HEK293 (cell line): ENCODE measurements around the gene MED6.
A peak's percentile ranks its signal among the peaks of the same experiment; 100 is the strongest.

ENCODE experiments used
- CTCF ChIA-PET: fragments of 350-600 bp; formaldehyde crosslinking; extraction: SDS; loops from one replicate; lab custom pipeline; 2021; ENCODE audit warnings: antibody characterized with exemption; lab: Yijun Ruan, JAX
- POLR2A ChIA-PET: fragments of 300-600 bp; formaldehyde crosslinking; extraction: SDS; loops from one replicate; lab custom pipeline; 2020; ENCODE audit warnings: antibody characterized with exemption, inconsistent platforms; lab: Yijun Ruan, JAX
- H3K27ac ChIP-seq: fragments of 200-500 bp; sonication (Bioruptor generic); 2 replicates; pipeline ENCODE4 v1.5.1; 2014; ENCODE audit warnings: low read depth, low read length, control low read depth, inconsistent platforms; ENCODE audit errors: extremely low read depth
- H3K36me3 ChIP-seq, 2 experiments: fragments of 200-500 bp in 1 of 2; sonication (Bioruptor generic) in 1 of 2; 1 replicate in 1 of 2; 2 replicates in 1 of 2; pipeline ENCODE4 v1.5.1; 2014 to 2017; ENCODE audit warnings: inconsistent platforms in 2 of 2, low read length in 2 of 2; ENCODE audit not compliant: control insufficient read depth in 2 of 2, insufficient read depth in 1 of 2
- H3K4me1 ChIP-seq: fragments of 200-500 bp; sonication (Bioruptor generic); 2 replicates; pipeline ENCODE4 v1.5.1; 2014; ENCODE audit warnings: mild to moderate bottlenecking, low read length, inconsistent platforms; ENCODE audit not compliant: control insufficient read depth, insufficient read depth
- H3K4me3 ChIP-seq: 2 replicates; pipeline ENCODE4 v1.5.1; 2011; ENCODE audit warnings: low read depth, mild to moderate bottlenecking, control low read depth, low read length, moderate library complexity
- H3K9me3 ChIP-seq: fragments of 200-500 bp; sonication (Bioruptor generic); 2 replicates; pipeline ENCODE4 v1.5.1; 2014; ENCODE audit warnings: low read depth, low read length, inconsistent platforms; ENCODE audit not compliant: control insufficient read depth, insufficient read depth
- GLIS2 ChIP-seq: fragments of 450-650 bp; formaldehyde crosslinking; IDR thresholded peaks from 2 replicates; pipeline ENCODE4 v1.5.1; 2016; ENCODE audit warnings: missing biosample characterization, missing genetic modification characterization
- HOXD13 ChIP-seq: sonication (generic); formaldehyde crosslinking; IDR thresholded peaks from 2 replicates; pipeline ENCODE4 v1.8.0; 2022; ENCODE audit warnings: missing genetic modification reagents, borderline replicate concordance
- MEIS1 ChIP-seq: sonication (generic); formaldehyde crosslinking; IDR thresholded peaks from 2 replicates; pipeline ENCODE4 v1.8.1; 2022; ENCODE audit warnings: missing genetic modification reagents, mild to moderate bottlenecking, borderline replicate concordance
- OVOL3 ChIP-seq: fragments of 450-650 bp; formaldehyde crosslinking; IDR thresholded peaks from 2 replicates; pipeline ENCODE4 v1.5.1; 2016; ENCODE audit warnings: missing biosample characterization, missing genetic modification characterization
- SCRT1 ChIP-seq: fragments of 450-650 bp; formaldehyde crosslinking; IDR thresholded peaks from 2 replicates; pipeline ENCODE4 v1.5.1; 2016; ENCODE audit warnings: missing biosample characterization, missing genetic modification characterization, borderline replicate concordance
- WT1 ChIP-seq: fragments of 450-650 bp; formaldehyde crosslinking; IDR thresholded peaks from 2 replicates; pipeline ENCODE4 v1.5.1; 2016; ENCODE audit warnings: missing biosample characterization, missing genetic modification characterization
- ZBTB21 ChIP-seq: fragments of 450-650 bp; formaldehyde crosslinking; IDR thresholded peaks from 2 replicates; pipeline ENCODE4 v1.5.1; 2017; ENCODE audit warnings: missing biosample characterization, missing genetic modification characterization
- ZBTB7A ChIP-seq: fragments of 450-650 bp; formaldehyde crosslinking; IDR thresholded peaks from 2 replicates; pipeline ENCODE4 v1.5.1; 2016; ENCODE audit warnings: low read depth, missing biosample characterization, missing genetic modification characterization
- ZNF132 ChIP-seq: fragments of 450-650 bp; formaldehyde crosslinking; IDR thresholded peaks from 2 replicates; pipeline ENCODE4 v1.5.1; 2017; ENCODE audit warnings: missing biosample characterization, missing genetic modification characterization, borderline replicate concordance
- ZNF140 ChIP-seq: fragments of 450-650 bp; formaldehyde crosslinking; IDR thresholded peaks from 2 replicates; pipeline ENCODE4 v1.5.1; 2016; ENCODE audit warnings: missing biosample characterization, missing genetic modification characterization
- ZNF2 ChIP-seq: fragments of 450-650 bp; formaldehyde crosslinking; IDR thresholded peaks from 2 replicates; pipeline ENCODE4 v1.5.1; 2016; ENCODE audit warnings: missing biosample characterization, missing genetic modification characterization
- ZNF202 ChIP-seq: fragments of 450-650 bp; formaldehyde crosslinking; IDR thresholded peaks from 2 replicates; pipeline ENCODE4 v1.5.1; 2016; ENCODE audit warnings: missing biosample characterization, missing genetic modification characterization, borderline replicate concordance
- ZNF223 ChIP-seq: fragments of 450-650 bp; formaldehyde crosslinking; IDR thresholded peaks from 2 replicates; pipeline ENCODE4 v1.5.1; 2016; ENCODE audit warnings: missing biosample characterization, missing genetic modification characterization
- ZNF366 ChIP-seq: fragments of 450-650 bp; formaldehyde crosslinking; conservative IDR thresholded peaks from 2 replicates; pipeline ENCODE4 v1.5.1; 2016; ENCODE audit warnings: missing biosample characterization, missing genetic modification characterization
- ZNF529 ChIP-seq: fragments of 450-650 bp; formaldehyde crosslinking; IDR thresholded peaks from 2 replicates; pipeline ENCODE4 v1.5.1; 2017; ENCODE audit warnings: missing genetic modification characterization, missing biosample characterization; ENCODE audit not compliant: insufficient replicate concordance
- ZNF571 ChIP-seq: fragments of 450-650 bp; formaldehyde crosslinking; IDR thresholded peaks from 2 replicates; pipeline ENCODE4 v1.5.0; 2017; ENCODE audit warnings: missing biosample characterization, missing genetic modification characterization
- ZNF580 ChIP-seq: fragments of 450-650 bp; formaldehyde crosslinking; IDR thresholded peaks from 2 replicates; pipeline ENCODE4 v1.5.1; 2016; ENCODE audit warnings: missing biosample characterization, missing genetic modification characterization
- ZNF610 ChIP-seq: fragments of 450-650 bp; formaldehyde crosslinking; IDR thresholded peaks from 2 replicates; pipeline ENCODE4 v1.5.1; 2016; ENCODE audit warnings: missing biosample characterization, missing genetic modification characterization, borderline replicate concordance
- ZNF677 ChIP-seq: fragments of 450-650 bp; IDR thresholded peaks from 2 replicates; pipeline ENCODE4 v1.5.0; 2018; ENCODE audit warnings: missing biosample characterization, mild to moderate bottlenecking, missing genetic modification characterization, moderate library complexity
- ZNF707 ChIP-seq: fragments of 450-650 bp; formaldehyde crosslinking; IDR thresholded peaks from 2 replicates; pipeline ENCODE4 v1.5.1; 2016; ENCODE audit warnings: missing biosample characterization, missing genetic modification characterization
- ZXDB ChIP-seq: fragments of 450-650 bp; formaldehyde crosslinking; IDR thresholded peaks from 2 replicates; pipeline ENCODE4 v1.5.1; 2016; ENCODE audit warnings: missing biosample characterization, missing genetic modification characterization
- TF ChIP-seq, protein P1 (sequence below): fragments of 450-650 bp; formaldehyde crosslinking; IDR thresholded peaks from 2 replicates; pipeline ENCODE4 v1.5.1; 2017; ENCODE audit warnings: missing biosample characterization, missing genetic modification characterization
- TF ChIP-seq, protein P2 (sequence below): fragments of 450-650 bp; formaldehyde crosslinking; IDR thresholded peaks from 2 replicates; pipeline ENCODE4 v1.5.1; 2016; ENCODE audit warnings: missing biosample characterization, missing genetic modification characterization, borderline replicate concordance

Gene MED6

DNA sequence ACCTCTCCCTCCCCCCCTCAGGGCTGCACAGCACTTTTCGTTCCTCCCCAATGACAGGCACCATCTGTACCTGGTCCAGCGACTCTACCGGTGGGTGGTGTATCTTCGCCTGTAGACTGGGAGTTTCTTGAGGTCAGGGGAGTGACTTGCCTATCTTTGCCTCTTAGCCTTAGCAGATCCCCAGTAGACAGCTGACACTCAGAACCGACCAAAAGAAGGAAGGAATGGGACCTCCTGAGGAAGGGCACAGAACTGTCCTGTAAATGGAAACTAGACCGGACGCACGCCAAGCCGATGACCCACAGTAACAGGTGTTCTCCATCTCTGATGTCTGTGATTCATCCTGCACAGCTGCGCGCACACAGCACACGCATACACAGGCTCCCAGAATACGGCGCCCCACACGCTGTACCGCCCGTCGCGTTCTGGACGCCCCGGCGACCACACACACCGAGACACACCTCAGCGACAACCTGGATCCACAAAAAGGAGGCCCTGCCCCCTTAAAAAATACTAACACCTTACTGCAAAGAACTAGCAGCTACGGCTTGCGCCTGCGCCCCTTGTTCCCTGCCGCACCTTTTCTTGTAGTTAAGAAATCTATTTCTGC lies 40.6 kb upstream of the MED6 start (continued):
- TF ChIP-seq HOXD13 (no peak), GLIS2 (tag by site-specific recombination) (peak; percentile 58), SCRT1 (peak; percentile 83; the same call in 1 of the 2 replicates), ZNF677 (tag by site-specific recombination) (no peak), ZNF132 (tag by site-specific recombination) (no peak), OVOL3 (tag by site-specific recombination) (no peak), ZBTB7A (tag by site-specific recombination) (no peak), ZNF366 (tag by site-specific recombination) (no peak)

GRCh38 chr14:70638416-70638815 lies 38.0 kb upstream of the MED6 start:
- TF ChIP-seq WT1 = no peak
- TF ChIP-seq SCRT1 = no peak
- no peak for TF ChIP-seq ZNF202
- no peak for TF ChIP-seq ZNF2 (tag by site-specific recombination)
- TF ChIP-seq ZNF610 (tag by site-specific recombination) = no peak
- no peak for TF ChIP-seq MEIS1 (CRISPR knock-in tag)
- TF ChIP-seq ZNF140 (tag by site-specific recombination) = no peak
- TF ChIP-seq ZNF529 (tag by site-specific recombination) = no peak
- TF ChIP-seq ZNF707 (tag by site-specific recombination) = no peak
- TF ChIP-seq, protein P1, sequence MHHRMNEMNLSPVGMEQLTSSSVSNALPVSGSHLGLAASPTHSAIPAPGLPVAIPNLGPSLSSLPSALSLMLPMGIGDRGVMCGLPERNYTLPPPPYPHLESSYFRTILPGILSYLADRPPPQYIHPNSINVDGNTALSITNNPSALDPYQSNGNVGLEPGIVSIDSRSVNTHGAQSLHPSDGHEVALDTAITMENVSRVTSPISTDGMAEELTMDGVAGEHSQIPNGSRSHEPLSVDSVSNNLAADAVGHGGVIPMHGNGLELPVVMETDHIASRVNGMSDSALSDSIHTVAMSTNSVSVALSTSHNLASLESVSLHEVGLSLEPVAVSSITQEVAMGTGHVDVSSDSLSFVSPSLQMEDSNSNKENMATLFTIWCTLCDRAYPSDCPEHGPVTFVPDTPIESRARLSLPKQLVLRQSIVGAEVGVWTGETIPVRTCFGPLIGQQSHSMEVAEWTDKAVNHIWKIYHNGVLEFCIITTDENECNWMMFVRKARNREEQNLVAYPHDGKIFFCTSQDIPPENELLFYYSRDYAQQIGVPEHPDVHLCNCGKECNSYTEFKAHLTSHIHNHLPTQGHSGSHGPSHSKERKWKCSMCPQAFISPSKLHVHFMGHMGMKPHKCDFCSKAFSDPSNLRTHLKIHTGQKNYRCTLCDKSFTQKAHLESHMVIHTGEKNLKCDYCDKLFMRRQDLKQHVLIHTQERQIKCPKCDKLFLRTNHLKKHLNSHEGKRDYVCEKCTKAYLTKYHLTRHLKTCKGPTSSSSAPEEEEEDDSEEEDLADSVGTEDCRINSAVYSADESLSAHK (tag by site-specific recombination) = no peak
- no peak for TF ChIP-seq ZNF223 (tag by site-specific recombination)
- no peak for TF ChIP-seq ZBTB21 (tag by site-specific recombination)
- TF ChIP-seq ZNF571 (tag by site-specific recombination) = no peak
- TF ChIP-seq, protein P2, sequence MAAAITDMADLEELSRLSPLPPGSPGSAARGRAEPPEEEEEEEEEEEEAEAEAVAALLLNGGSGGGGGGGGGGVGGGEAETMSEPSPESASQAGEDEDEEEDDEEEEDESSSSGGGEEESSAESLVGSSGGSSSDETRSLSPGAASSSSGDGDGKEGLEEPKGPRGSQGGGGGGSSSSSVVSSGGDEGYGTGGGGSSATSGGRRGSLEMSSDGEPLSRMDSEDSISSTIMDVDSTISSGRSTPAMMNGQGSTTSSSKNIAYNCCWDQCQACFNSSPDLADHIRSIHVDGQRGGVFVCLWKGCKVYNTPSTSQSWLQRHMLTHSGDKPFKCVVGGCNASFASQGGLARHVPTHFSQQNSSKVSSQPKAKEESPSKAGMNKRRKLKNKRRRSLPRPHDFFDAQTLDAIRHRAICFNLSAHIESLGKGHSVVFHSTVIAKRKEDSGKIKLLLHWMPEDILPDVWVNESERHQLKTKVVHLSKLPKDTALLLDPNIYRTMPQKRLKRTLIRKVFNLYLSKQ (tag by site-specific recombination) = no peak
- no peak for TF ChIP-seq ZNF580
- TF ChIP-seq ZXDB (tag by site-specific recombination) = no peak
- POLR2A ChIA-PET = interaction anchor here (0.6 kb wide), 1 partner anchor 64 kb away, joined by 3 read pairs; no protein-coding TSS in a partner anchor
- no peaks in the 10 kb centered on the region for H3K36me3 ChIP-seq
- H3K9me3 ChIP-seq = no peaks in the 10 kb centered on the region
- H3K4me1 ChIP-seq = peaks cover 8% of the 10 kb centered on the region; the same call in 1 of the 2 replicates
- H3K27ac ChIP-seq = no peak overlapping the region
- CTCF ChIA-PET = interaction anchor here (0.7 to 1.1 kb wide), 2 partner anchors 75 to 180 kb away, joined by 4 to 5 read pairs; no protein-coding TSS in a partner anchor
- H3K4me3 ChIP-seq = no peak overlapping the region
